SK-N-SH (cell line): ENCODE measurements around the gene DTX2.
"Not testable (repeated sequence)": the region's sequence is repeated elsewhere in the genome, so short reads cannot be mapped to it uniquely, and the experiment has no call there.

Experiments used
- CTCF ChIP-seq: fragments of 200-600 bp; sonication (generic); IDR thresholded peaks from 2 replicates; pipeline ENCODE4 v1.6.1; 2017; ENCODE audit warnings: antibody characterized with exemption, mild to moderate bottlenecking, moderate library complexity
- FOXM1 ChIP-seq: IDR thresholded peaks from 2 replicates; pipeline ENCODE4 v1.4.0; 2012; ENCODE audit warnings: low read depth, mild to moderate bottlenecking
- GABPA ChIP-seq: IDR thresholded peaks from 2 replicates; pipeline ENCODE4 v1.4.0; 2012; ENCODE audit warnings: low read depth, mild to moderate bottlenecking
- JUND ChIP-seq: IDR thresholded peaks from 2 replicates; pipeline ENCODE4 v1.4.0; 2012
- MAX ChIP-seq: IDR thresholded peaks from 2 replicates; pipeline ENCODE4 v1.4.0; 2012; ENCODE audit warnings: low read depth
- MEF2A ChIP-seq: IDR thresholded peaks from 2 replicates; pipeline ENCODE4 v1.4.0; 2012; ENCODE audit warnings: low read depth, borderline replicate concordance
- POLR2AphosphoS5 ChIP-seq: IDR thresholded peaks from 2 replicates; pipeline ENCODE4 v1.6.1; 2012; ENCODE audit warnings: low read depth, low read length
- RAD21 ChIP-seq: IDR thresholded peaks from 2 replicates; pipeline ENCODE4 v1.6.1; 2012; ENCODE audit warnings: mild to moderate bottlenecking, low read length
- REST ChIP-seq: IDR thresholded peaks from 2 replicates; pipeline ENCODE4 v1.6.1; 2012; ENCODE audit warnings: mild to moderate bottlenecking, low read depth, low read length, moderate library complexity
- RFX5 ChIP-seq: IDR thresholded peaks from 2 replicates; pipeline ENCODE4 v1.6.1; 2012; ENCODE audit warnings: mild to moderate bottlenecking, improper control_type of control experiment, low read length
- SIN3A ChIP-seq: IDR thresholded peaks from 2 replicates; pipeline ENCODE4 v1.6.1; 2012; ENCODE audit warnings: low read depth, mild to moderate bottlenecking, low read length, moderate library complexity, borderline replicate concordance
- TAF1 ChIP-seq: IDR thresholded peaks from 2 replicates; pipeline ENCODE4 v1.6.1; 2012; ENCODE audit warnings: low read depth, mild to moderate bottlenecking, low read length, moderate library complexity, borderline replicate concordance
- TCF12 ChIP-seq: IDR thresholded peaks from 2 replicates; pipeline ENCODE4 v1.4.0; 2012
- YY1 ChIP-seq: IDR thresholded peaks from 2 replicates; pipeline ENCODE4 v1.4.0; 2012; ENCODE audit warnings: low read depth, mild to moderate bottlenecking

GRCh38 chr7:76484456-76484855 is 22.9 kb downstream of the DTX2 start:
- not testable (repeated sequence) for TF ChIP-seq MEF2A, CTCF, REST, GABPA, MAX, POLR2AphosphoS5, TAF1, RAD21, RFX5, YY1, SIN3A, FOXM1, JUND, TCF12
